ENCODE results near the gene MYOM3.

DNA sequence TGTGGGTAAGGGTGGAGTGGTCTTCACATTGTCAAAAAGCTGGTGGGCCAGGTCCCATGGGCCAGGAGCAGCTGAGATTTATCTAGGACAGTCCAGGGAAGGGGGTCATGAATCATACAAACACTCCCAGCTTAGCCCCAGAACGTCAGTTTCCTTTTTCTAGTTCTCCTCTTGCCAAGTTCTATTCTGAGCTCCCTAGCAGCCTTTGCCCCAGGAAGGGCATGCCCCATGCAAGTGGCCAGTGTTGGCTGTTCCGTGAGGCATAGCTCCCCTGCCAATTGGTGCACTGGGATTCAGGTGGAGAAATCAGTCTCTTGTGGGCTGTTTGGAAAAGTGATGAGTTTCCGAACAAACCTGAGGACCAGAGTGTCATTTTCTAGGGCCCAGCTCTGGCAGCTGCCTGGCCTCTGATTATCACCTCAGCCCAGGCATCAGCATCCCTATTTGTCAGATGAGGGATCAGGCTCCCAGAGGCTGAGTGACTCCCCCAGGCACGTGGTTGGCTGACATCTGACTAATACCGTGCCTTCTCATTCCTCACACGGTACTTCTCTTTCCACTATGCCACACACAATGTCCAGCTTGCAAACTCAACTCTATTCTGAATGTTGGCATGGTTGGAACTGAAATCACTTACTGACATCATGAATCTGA is 14.2 kb upstream of the MYOM3 start:
- TF ChIP-seq, protein P1, sequence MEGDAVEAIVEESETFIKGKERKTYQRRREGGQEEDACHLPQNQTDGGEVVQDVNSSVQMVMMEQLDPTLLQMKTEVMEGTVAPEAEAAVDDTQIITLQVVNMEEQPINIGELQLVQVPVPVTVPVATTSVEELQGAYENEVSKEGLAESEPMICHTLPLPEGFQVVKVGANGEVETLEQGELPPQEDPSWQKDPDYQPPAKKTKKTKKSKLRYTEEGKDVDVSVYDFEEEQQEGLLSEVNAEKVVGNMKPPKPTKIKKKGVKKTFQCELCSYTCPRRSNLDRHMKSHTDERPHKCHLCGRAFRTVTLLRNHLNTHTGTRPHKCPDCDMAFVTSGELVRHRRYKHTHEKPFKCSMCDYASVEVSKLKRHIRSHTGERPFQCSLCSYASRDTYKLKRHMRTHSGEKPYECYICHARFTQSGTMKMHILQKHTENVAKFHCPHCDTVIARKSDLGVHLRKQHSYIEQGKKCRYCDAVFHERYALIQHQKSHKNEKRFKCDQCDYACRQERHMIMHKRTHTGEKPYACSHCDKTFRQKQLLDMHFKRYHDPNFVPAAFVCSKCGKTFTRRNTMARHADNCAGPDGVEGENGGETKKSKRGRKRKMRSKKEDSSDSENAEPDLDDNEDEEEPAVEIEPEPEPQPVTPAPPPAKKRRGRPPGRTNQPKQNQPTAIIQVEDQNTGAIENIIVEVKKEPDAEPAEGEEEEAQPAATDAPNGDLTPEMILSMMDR (IDR thresholded peaks at IDR 0.05; ENCODE audit: low read length) = no peak
- TF ChIP-seq EZH2 (IDR thresholded peaks at IDR 0.05; ENCODE audit: borderline replicate concordance, low read length) = no peak

All from OCI-LY1 (cell line).